ENCODE results near the gene CDYL. TPM values are rescaled to one million over a fixed set of nuclear protein-coding genes. Genes with fewer than 3 reads are reported as not detected.

Gene CDYL
- total RNA-seq, 1 donor: 48.4 TPM

- no peak for DNase-seq (ENCODE audit: low read depth)
- TF ChIP-seq CTCF (IDR thresholded peaks at IDR 0.05; ENCODE audit: insufficient read depth, low read length): no peak
- no peak overlapping the region for H3K4me3 ChIP-seq (ENCODE audit: low read depth, low read length)
These were observed 77.1 kb downstream of the CDYL start for GRCh38 chr6:4853349-4853748.

- no peak for DNase-seq (ENCODE audit: low read depth)
- TF ChIP-seq CTCF (IDR thresholded peaks at IDR 0.05; ENCODE audit: insufficient read depth, low read length): no peak
- H3K4me3 ChIP-seq (ENCODE audit: low read depth, low read length): no peak overlapping the region
These were observed 77.7 kb downstream of the CDYL start for GRCh38 chr6:4853782-4854511.

- TF ChIP-seq CTCF (IDR thresholded peaks at IDR 0.05; ENCODE audit: insufficient read depth, low read length): peak; percentile 2
- DNase-seq (ENCODE audit: low read depth): no peak
- no peak overlapping the region for H3K4me3 ChIP-seq (ENCODE audit: low read depth, low read length)
These were observed 80.6 kb downstream of the CDYL start for GRCh38 chr6:4856785-4857184.

GRCh38 chr6:4858194-4859015 lies 82.2 kb downstream of the CDYL start:
- DNase-seq (ENCODE audit: low read depth): no peak
- TF ChIP-seq CTCF (IDR thresholded peaks at IDR 0.05; ENCODE audit: insufficient read depth, low read length): no peak

GRCh38 chr6:4860387-4860786 lies 84.2 kb downstream of the CDYL start:
- TF ChIP-seq CTCF (IDR thresholded peaks at IDR 0.05; ENCODE audit: insufficient read depth, low read length): no peak
- H3K4me3 ChIP-seq (ENCODE audit: low read depth, low read length): no peak overlapping the region
- no peak for DNase-seq (ENCODE audit: low read depth)

More at GRCh38 chr6:4858194-4859015, 82.2 kb downstream of the CDYL start:
- H3K4me3 ChIP-seq (ENCODE audit: low read depth, low read length): no peak overlapping the region

GRCh38 chr6:4861564-4861963 lies 85.4 kb downstream of the CDYL start:
- no peak for TF ChIP-seq CTCF (IDR thresholded peaks at IDR 0.05; ENCODE audit: insufficient read depth, low read length)
- no peak overlapping the region for H3K4me3 ChIP-seq (ENCODE audit: low read depth, low read length)
- DNase-seq (ENCODE audit: low read depth): no peak

All from fibroblast of the aortic adventitia (primary cell).